Endothelial cell (in vitro differentiated cells): ENCODE results near the gene SPAAR. TPM values are rescaled to one million over a fixed set of nuclear protein-coding genes. Genes with fewer than 3 reads are reported as not detected.
A peak's percentile ranks its signal among the peaks of the same experiment; 100 is the strongest.

ENCODE experiments used
- DNase-seq: peaks from one replicate; pipeline ENCODE4 v3.0.0; 2021; ENCODE audit warnings: low spot score
- H3K27ac Mint-ChIP-seq: one replicate; pipeline ENCODE4 v1.8.0; 2021; ENCODE audit warnings: mixed read lengths, inconsistent platforms; ENCODE audit not compliant: unreplicated experiment
- H3K27me3 Mint-ChIP-seq: one replicate; pipeline ENCODE4 v1.8.0; 2021; ENCODE audit warnings: mild to moderate bottlenecking, moderate library complexity, mixed read lengths, inconsistent platforms; ENCODE audit not compliant: unreplicated experiment
- H3K36me3 Mint-ChIP-seq: one replicate; pipeline ENCODE4 v1.8.0; 2021; ENCODE audit warnings: mild to moderate bottlenecking, low read depth, mixed read lengths, inconsistent platforms; ENCODE audit not compliant: unreplicated experiment
- H3K4me1 Mint-ChIP-seq: one replicate; pipeline ENCODE4 v1.8.0; 2021; ENCODE audit warnings: mild to moderate bottlenecking, mixed read lengths, inconsistent platforms; ENCODE audit not compliant: unreplicated experiment
- H3K4me3 Mint-ChIP-seq: one replicate; pipeline ENCODE4 v1.8.0; 2021; ENCODE audit warnings: mild to moderate bottlenecking, mixed read lengths, inconsistent platforms; ENCODE audit not compliant: unreplicated experiment
- H3K9me3 Mint-ChIP-seq: one replicate; pipeline ENCODE4 v1.8.0; 2021; ENCODE audit warnings: mixed read lengths, inconsistent platforms; ENCODE audit not compliant: unreplicated experiment
- total RNA-seq: library from RNA; stranded (reverse); fragmentation: NEBNext Ultra II Directional; extraction: Animal tissue kit (Norgen Biotek cat#: 25700); gene quantifications from one replicate; pipeline ENCODE4 v1.2.1, GENCODE V29; 2021; ENCODE audit not compliant: unreplicated experiment
- TF ChIP-seq, protein P1 (sequence below): fragments of 200-600 bp; sonication (generic); IDR thresholded peaks from one replicate; pipeline ENCODE4 v1.5.0; 2021; ENCODE audit warnings: antibody characterized with exemption; ENCODE audit not compliant: unreplicated experiment

The SPAAR gene
- total RNA-seq, 1 donor from 2014 or later: 32.0 TPM

DNA sequence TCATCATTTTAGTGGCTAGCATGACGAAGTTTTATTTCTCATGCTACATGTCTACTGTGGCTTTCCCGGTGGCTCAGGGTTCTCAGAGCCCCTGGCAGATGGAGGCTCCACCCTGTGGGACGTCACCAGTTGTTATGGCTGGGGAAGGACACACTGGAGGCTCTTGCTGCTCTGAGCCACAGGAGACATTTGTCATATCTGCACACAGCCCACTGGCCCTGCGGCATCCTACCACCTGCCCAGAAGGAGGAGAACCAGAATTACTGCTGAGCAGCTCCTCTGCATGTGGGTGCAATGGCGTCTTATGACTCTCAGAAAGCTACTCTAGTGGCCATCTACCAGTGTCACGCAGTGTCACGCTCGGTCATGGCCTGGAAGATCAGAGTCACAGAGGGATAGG, 45.7 kb upstream of the SPAAR start:
- Mint-ChIP-seq H3K27me3 (peaks cover 11% of the 10 kb centered on the region), H3K4me3 (no peak overlapping the region), H3K9me3 (no peaks in the 10 kb centered on the region), H3K27ac (no peak overlapping the region), H3K4me1 (peaks cover 33% of the 10 kb centered on the region), H3K36me3 (no peaks in the 10 kb centered on the region)
- TF ChIP-seq, protein P1, sequence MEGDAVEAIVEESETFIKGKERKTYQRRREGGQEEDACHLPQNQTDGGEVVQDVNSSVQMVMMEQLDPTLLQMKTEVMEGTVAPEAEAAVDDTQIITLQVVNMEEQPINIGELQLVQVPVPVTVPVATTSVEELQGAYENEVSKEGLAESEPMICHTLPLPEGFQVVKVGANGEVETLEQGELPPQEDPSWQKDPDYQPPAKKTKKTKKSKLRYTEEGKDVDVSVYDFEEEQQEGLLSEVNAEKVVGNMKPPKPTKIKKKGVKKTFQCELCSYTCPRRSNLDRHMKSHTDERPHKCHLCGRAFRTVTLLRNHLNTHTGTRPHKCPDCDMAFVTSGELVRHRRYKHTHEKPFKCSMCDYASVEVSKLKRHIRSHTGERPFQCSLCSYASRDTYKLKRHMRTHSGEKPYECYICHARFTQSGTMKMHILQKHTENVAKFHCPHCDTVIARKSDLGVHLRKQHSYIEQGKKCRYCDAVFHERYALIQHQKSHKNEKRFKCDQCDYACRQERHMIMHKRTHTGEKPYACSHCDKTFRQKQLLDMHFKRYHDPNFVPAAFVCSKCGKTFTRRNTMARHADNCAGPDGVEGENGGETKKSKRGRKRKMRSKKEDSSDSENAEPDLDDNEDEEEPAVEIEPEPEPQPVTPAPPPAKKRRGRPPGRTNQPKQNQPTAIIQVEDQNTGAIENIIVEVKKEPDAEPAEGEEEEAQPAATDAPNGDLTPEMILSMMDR: no peak
- DNase-seq: no peak

DNA sequence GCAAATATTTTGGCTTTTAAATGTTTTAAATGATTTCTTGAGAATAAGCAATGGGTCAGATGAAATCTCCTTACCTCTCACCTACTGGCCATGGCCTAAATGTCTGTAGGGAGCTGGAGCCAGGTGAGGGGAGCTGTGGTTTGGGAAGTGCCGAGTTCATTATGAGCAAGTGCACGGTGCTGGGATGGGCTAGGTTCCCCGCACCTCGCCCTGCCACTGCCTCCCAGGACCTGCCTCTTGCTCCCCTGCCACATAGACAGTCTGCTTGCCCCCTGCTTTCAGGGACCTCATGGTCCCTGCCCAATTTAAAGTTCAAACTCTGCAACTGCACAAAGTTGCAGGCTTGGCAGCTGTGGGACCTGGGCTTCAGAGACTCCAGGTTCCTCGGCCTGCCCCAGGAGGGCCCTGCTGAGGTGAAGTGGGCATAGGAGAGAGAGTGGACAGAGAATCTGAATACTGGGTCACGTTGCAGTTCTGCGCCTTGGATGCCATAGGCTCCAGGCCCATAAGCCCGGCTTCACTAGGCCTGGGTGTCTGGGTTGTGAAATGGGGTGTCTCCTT, 44.5 kb upstream of the SPAAR start:
- H3K9me3 Mint-ChIP-seq: no peaks in the 10 kb centered on the region
- H3K27ac Mint-ChIP-seq: peak overlapping the region; percentile 52
- peaks cover 13% of the 10 kb centered on the region for H3K27me3 Mint-ChIP-seq
- no peak overlapping the region for H3K4me3 Mint-ChIP-seq
- TF ChIP-seq, protein P1: no peak
- no peak for DNase-seq
- no peaks in the 10 kb centered on the region for H3K36me3 Mint-ChIP-seq
- H3K4me1 Mint-ChIP-seq: peaks cover 23% of the 10 kb centered on the region

DNA sequence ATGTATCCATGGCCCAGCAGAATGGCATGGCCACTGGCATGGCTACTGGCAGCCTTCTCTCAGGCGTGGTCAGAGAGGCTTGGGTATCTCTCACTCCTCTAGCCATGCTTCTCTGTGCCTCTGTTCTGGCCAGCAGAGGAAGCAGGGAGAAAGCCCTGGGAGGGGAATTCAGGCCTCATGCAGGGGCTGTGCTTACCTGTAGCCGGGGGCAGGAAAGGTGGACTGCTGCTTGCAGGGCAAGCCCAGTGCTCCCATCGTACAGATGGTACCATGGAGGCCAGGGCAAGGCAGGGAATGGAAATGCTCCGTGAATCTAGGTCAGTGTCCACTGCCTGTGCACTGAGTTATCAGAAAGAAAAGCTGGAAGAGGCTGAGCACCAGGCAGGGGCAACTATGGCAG, 41.8 kb upstream of the SPAAR start:
- Mint-ChIP-seq H3K36me3 (no peaks in the 10 kb centered on the region), H3K27me3 (peaks cover 9% of the 10 kb centered on the region), H3K4me1 (peaks cover 20% of the 10 kb centered on the region), H3K9me3 (no peaks in the 10 kb centered on the region), H3K27ac (no peak overlapping the region), H3K4me3 (no peak overlapping the region)
- TF ChIP-seq, protein P1: no peak
- no peak for DNase-seq

DNA sequence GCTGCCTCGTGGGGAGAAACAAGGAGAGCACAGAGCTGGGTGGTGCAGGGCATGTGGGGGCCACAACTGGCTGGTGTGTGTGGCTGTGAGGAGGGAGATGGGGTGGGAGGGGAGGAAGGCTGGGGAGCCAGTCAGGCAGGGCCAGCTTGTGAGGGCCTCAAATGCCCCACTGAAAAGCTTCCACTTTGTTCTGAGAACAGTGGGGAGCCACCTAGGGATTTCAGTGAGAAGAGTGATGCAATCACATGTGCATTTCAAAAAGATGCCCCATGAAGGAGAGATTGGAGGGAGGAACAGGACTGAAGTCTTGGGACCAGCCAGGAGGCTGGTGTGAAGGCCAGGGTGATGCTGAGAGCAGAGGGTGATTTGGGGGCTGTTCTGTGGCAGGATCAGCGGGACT, 40.4 kb upstream of the SPAAR start:
- TF ChIP-seq, protein P1: no peak

DNA sequence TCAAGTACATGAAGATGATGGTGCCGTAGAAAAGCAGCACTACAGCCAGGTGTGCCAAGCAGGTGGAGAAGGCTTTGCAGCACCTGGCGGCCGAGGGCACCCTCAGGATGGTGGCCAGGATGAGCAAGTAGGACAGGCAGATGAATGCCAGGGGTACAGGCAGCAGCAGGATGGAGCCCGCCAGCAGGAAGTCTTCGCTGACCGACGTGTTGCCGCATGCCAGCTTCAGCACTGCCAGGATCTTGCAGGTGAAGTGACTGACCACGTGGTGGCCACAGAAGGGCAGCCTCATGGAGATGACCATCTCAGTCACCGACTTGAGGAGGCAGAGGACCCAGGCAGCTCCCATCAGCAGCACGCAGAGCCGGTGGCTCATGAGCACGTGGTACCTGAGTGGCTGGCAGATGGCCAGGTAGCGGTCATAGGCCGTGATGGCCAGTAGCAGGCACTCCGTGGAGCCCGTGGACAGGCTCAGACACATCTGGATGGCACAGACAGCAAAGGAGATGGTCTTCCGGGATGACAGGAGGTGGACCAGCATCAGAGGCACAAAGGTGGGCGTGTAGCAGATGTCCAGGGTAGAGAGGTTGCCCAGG, 39.6 kb upstream of the SPAAR start:
- Mint-ChIP-seq H3K9me3 (no peaks in the 10 kb centered on the region), H3K4me3 (no peak overlapping the region), H3K4me1 (peaks cover 11% of the 10 kb centered on the region), H3K36me3 (no peaks in the 10 kb centered on the region), H3K27ac (no peak overlapping the region), H3K27me3 (peaks cover 8% of the 10 kb centered on the region)
- no peak for DNase-seq
- TF ChIP-seq, protein P1: no peak

More for the DNA sequence above, 40.4 kb upstream of the SPAAR start:
- no peaks in the 10 kb centered on the region for H3K36me3 Mint-ChIP-seq
- H3K27ac Mint-ChIP-seq: no peak overlapping the region
- peaks cover 8% of the 10 kb centered on the region for H3K27me3 Mint-ChIP-seq
- no peak for DNase-seq
- H3K4me1 Mint-ChIP-seq: peaks cover 19% of the 10 kb centered on the region
- H3K9me3 Mint-ChIP-seq: no peaks in the 10 kb centered on the region
- H3K4me3 Mint-ChIP-seq: no peak overlapping the region
